PC-3 (cell line): ENCODE results near the gene DYNLT2B.

Experiments used
- EZH2 ChIP-seq: fragments of 300-600 bp; sonication (generic); IDR thresholded peaks from one replicate; pipeline ENCODE4 v1.6.1; 2017; ENCODE audit warnings: antibody characterized with exemption, mild to moderate bottlenecking, low read length; ENCODE audit not compliant: unreplicated experiment
- EZH2phosphoT487 ChIP-seq: fragments of 300-600 bp; sonication (generic); IDR thresholded peaks from 2 replicates; pipeline ENCODE4 v1.6.1; 2018; ENCODE audit warnings: mild to moderate bottlenecking, antibody characterized with exemption, low read length, borderline replicate concordance
- TF ChIP-seq, protein P1 (sequence below): fragments of 300-600 bp; sonication (generic); conservative IDR thresholded peaks from 2 replicates; pipeline ENCODE4 v1.5.1; 2017; ENCODE audit warnings: antibody characterized with exemption, low read depth, mild to moderate bottlenecking, low read length

- TF ChIP-seq, protein P1, sequence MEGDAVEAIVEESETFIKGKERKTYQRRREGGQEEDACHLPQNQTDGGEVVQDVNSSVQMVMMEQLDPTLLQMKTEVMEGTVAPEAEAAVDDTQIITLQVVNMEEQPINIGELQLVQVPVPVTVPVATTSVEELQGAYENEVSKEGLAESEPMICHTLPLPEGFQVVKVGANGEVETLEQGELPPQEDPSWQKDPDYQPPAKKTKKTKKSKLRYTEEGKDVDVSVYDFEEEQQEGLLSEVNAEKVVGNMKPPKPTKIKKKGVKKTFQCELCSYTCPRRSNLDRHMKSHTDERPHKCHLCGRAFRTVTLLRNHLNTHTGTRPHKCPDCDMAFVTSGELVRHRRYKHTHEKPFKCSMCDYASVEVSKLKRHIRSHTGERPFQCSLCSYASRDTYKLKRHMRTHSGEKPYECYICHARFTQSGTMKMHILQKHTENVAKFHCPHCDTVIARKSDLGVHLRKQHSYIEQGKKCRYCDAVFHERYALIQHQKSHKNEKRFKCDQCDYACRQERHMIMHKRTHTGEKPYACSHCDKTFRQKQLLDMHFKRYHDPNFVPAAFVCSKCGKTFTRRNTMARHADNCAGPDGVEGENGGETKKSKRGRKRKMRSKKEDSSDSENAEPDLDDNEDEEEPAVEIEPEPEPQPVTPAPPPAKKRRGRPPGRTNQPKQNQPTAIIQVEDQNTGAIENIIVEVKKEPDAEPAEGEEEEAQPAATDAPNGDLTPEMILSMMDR, result no peak
- no peak for TF ChIP-seq EZH2phosphoT487
- no peak for TF ChIP-seq EZH2
Observed at GRCh38 chr3:196274585-196274984, 43.5 kb downstream of the DYNLT2B start.
